ENCODE data around the gene ARL15.

DNA sequence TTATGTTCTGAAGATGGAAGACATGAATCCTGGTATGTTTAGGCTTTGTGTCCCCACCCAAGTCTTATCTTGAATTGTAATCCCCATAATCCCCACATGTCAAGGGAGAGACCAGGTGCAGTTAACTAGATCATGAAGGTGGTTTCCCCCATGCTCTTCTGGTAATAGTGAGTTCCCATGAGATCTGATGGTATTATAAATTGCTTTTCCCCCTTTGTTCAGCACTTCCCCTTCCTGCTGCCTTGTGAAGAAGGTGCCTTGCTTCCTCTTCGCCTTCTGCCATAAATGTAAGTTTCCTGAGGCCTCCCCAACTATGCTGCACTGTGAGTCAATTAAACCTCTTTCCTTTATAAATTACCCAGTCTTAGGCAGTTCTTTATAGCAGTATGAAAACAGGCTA lies 229.0 kb downstream of the ARL15 start:
- TF ChIP-seq CTCF (IDR thresholded peaks at IDR 0.05): no peak
- TF ChIP-seq POLR2A (IDR thresholded peaks at IDR 0.05): no peak
- TF ChIP-seq EP300 (IDR thresholded peaks at IDR 0.05): no peak
